Measurements from ENCODE around the gene SND1. TPM values are rescaled to one million over a fixed set of nuclear protein-coding genes. Genes with fewer than 3 reads are reported as not detected.

SND1 gene
- total RNA-seq, 4 donors from 2014 or later: 62.0 to 89.4 (median 82.1) TPM

GRCh38 chr7:127766831-127767459 lies 115.0 kb downstream of the SND1 start:
- DNase-seq (ENCODE audit: low spot score in 2 of 2): no peak
- no peak overlapping the region for H3K4me3 ChIP-seq (ENCODE audit: low read depth, poor library complexity, severe bottlenecking)
- intact Hi-C loops (cut with DNase I; ENCODE audit: low total_unique reads): no loop called here
- no peak for TF ChIP-seq POLR2A (IDR thresholded peaks at IDR 0.05)
- TF ChIP-seq, protein P1, sequence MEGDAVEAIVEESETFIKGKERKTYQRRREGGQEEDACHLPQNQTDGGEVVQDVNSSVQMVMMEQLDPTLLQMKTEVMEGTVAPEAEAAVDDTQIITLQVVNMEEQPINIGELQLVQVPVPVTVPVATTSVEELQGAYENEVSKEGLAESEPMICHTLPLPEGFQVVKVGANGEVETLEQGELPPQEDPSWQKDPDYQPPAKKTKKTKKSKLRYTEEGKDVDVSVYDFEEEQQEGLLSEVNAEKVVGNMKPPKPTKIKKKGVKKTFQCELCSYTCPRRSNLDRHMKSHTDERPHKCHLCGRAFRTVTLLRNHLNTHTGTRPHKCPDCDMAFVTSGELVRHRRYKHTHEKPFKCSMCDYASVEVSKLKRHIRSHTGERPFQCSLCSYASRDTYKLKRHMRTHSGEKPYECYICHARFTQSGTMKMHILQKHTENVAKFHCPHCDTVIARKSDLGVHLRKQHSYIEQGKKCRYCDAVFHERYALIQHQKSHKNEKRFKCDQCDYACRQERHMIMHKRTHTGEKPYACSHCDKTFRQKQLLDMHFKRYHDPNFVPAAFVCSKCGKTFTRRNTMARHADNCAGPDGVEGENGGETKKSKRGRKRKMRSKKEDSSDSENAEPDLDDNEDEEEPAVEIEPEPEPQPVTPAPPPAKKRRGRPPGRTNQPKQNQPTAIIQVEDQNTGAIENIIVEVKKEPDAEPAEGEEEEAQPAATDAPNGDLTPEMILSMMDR (IDR thresholded peaks at IDR 0.05): no peak
- 79 to 82% methylated on average over 4 of the region's 4 CpGs for WGBS, 2 donors

DNA sequence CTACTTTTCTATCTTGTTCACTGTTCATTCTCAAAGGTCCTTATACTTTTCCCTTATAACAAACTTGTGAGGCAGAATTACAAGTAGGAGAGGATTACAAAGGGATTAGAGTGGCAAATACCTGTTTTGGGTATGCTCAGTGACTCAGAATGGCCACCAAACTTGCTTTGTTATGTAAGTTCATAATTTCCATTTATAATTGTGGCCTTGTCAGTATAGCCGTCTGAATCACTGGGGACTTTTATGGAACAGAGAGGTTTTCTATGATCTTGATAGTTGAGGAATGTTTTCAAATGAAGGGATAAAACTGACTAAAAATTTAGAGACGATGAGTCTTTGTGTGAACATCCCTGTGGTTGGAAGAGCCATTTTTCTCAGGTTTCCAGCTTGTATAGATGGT lies 116.2 kb downstream of the SND1 start:
- H3K4me3 ChIP-seq (ENCODE audit: low read depth, poor library complexity, severe bottlenecking): no peak overlapping the region
- intact Hi-C loops (cut with DNase I; ENCODE audit: low total_unique reads): no loop called here
- TF ChIP-seq POLR2A (IDR thresholded peaks at IDR 0.05): no peak
- TF ChIP-seq, protein P1 (IDR thresholded peaks at IDR 0.05): no peak
- no peak for DNase-seq (ENCODE audit: low spot score in 2 of 2)
- 85 to 87% methylated on average over 2 of the region's 2 CpGs for WGBS, 2 donors

DNA sequence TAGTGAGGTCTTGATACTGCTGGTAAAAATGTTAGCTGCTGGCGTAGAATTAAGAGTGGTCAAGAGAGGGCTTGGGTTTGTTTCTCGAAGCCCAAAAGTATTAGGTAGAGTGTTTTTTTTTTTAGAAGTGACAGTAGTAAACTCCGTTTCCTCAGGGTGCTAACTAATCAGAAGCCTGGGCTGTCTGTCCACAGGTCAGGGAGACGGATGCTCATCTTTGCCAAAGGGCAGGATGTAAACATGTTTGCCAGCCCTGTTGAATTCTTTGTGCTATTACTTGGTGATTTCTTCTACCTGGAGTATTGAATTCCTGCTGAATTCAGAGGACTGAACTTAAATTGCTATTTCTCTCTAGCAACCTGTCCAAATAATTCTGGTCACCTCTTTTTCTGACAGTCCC lies 117.1 kb downstream of the SND1 start:
- 85 to 87% methylated on average over 4 of the region's 4 CpGs for WGBS, 2 donors
- TF ChIP-seq POLR2A (IDR thresholded peaks at IDR 0.05): no peak
- TF ChIP-seq, protein P1 (IDR thresholded peaks at IDR 0.05): no peak
- DNase-seq (ENCODE audit: low spot score in 2 of 2): no peak
- intact Hi-C loops (cut with DNase I; ENCODE audit: low total_unique reads): no loop called here
- no peak overlapping the region for H3K4me3 ChIP-seq (ENCODE audit: low read depth, poor library complexity, severe bottlenecking)

GRCh38 chr7:127769696-127770400 lies 117.9 kb downstream of the SND1 start:
- WGBS, 2 donors: 85 to 87% methylated on average over 4 of the region's 4 CpGs
- no peak overlapping the region for H3K4me3 ChIP-seq (ENCODE audit: low read depth, poor library complexity, severe bottlenecking)
- no peak for TF ChIP-seq POLR2A (IDR thresholded peaks at IDR 0.05)
- TF ChIP-seq, protein P1 (IDR thresholded peaks at IDR 0.05): no peak
- no peak for DNase-seq (ENCODE audit: low spot score in 2 of 2)
- intact Hi-C loops (cut with DNase I; ENCODE audit: low total_unique reads): no loop called here

DNA sequence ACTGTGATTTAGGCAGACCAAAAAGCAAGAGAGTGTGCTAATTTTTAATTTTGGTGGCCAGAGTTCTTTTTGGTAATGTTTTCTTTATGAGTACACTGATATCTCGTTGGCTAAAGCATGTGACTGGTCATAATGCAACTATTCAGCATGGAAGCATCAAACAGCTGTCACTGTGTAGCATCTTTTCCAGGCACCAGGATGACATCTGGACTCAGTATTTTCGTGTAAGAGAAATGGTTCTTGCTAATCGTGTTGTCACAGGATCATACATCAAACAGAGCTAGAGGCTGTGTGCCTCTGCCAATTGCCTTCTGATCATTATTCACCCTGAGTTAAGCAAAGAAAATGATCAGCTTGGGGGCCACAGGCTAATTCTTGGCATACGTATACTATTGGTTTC lies 118.9 kb downstream of the SND1 start:
- no peak overlapping the region for H3K4me3 ChIP-seq (ENCODE audit: low read depth, poor library complexity, severe bottlenecking)
- DNase-seq (ENCODE audit: low spot score in 2 of 2): no peak
- WGBS, 2 donors: 57 to 60% methylated on average over 4 of the region's 4 CpGs
- no peak for TF ChIP-seq POLR2A (IDR thresholded peaks at IDR 0.05)
- TF ChIP-seq, protein P1 (IDR thresholded peaks at IDR 0.05): no peak
- intact Hi-C loops (cut with DNase I; ENCODE audit: low total_unique reads): no loop called here
